GM06990 (cell line): ENCODE data around the gene SOD1.

Source experiments
- DNase-seq: peaks from one replicate; pipeline ENCODE4 v3.0.0-alpha.2; 2011; ENCODE audit not compliant: insufficient read length; ENCODE audit errors: extremely low read depth
- H3K27me3 ChIP-seq: replicated peaks from 2 replicates; pipeline ENCODE4 v1.6.0; 2011; ENCODE audit warnings: low read length; ENCODE audit not compliant: control insufficient read depth, insufficient read depth
- H3K36me3 ChIP-seq: 2 replicates; pipeline ENCODE4 v1.5.1; 2011; ENCODE audit warnings: low read length; ENCODE audit not compliant: control insufficient read depth, insufficient read depth
- H3K4me3 ChIP-seq: replicated peaks from 2 replicates; pipeline ENCODE4 v1.5.1; 2011; ENCODE audit warnings: low read depth, mild to moderate bottlenecking, control low read depth, low read length
- CTCF ChIP-seq: IDR thresholded peaks from 2 replicates; pipeline ENCODE4 v1.5.1; 2011; ENCODE audit warnings: low read length, control low read depth, mild to moderate bottlenecking, inconsistent platforms; ENCODE audit not compliant: insufficient read depth, poor library complexity, severe bottlenecking

Gene SOD1

GRCh38 chr21:31659536-31660258 lies at the start of gene SOD1:
TSS of gene SOD1 (plus strand) at chr21:31659693. CDS start at chr21:31659770, 77 bp downstream.
- peaks cover 3% of the 10 kb centered on the region for H3K36me3 ChIP-seq
- peak within 1 kb of the TSS; percentile 80 for H3K4me3 ChIP-seq
- no peaks in the 10 kb centered on the region for H3K27me3 ChIP-seq
- DNase-seq: peak; percentile 95
- TF ChIP-seq CTCF: no peak

GRCh38 chr21:31611445-31611844 lies 48.0 kb upstream of the SOD1 start:
- H3K4me3 ChIP-seq: no peak overlapping the region
- no peaks in the 10 kb centered on the region for H3K36me3 ChIP-seq
- no peak for TF ChIP-seq CTCF
- no peaks in the 10 kb centered on the region for H3K27me3 ChIP-seq
- DNase-seq: no peak

- Histone ChIP-seq H3K4me3 (no peak overlapping the region), H3K36me3 (no peaks in the 10 kb centered on the region), H3K27me3 (no peaks in the 10 kb centered on the region)
- DNase-seq: no peak
- no peak for TF ChIP-seq CTCF
Observed at GRCh38 chr21:31612894-31613785, 46.4 kb upstream of the SOD1 start.

GRCh38 chr21:31614705-31615104 lies 44.8 kb upstream of the SOD1 start:
- no peak overlapping the region for H3K4me3 ChIP-seq
- no peaks in the 10 kb centered on the region for H3K36me3 ChIP-seq
- no peak for TF ChIP-seq CTCF
- no peak for DNase-seq
- H3K27me3 ChIP-seq: no peaks in the 10 kb centered on the region

GRCh38 chr21:31616216-31616615 lies 43.3 kb upstream of the SOD1 start:
- Histone ChIP-seq H3K36me3 (no peaks in the 10 kb centered on the region), H3K4me3 (no peak overlapping the region), H3K27me3 (no peaks in the 10 kb centered on the region)
- no peak for DNase-seq
- TF ChIP-seq CTCF: no peak
